Breast epithelium (tissue), 3 donors: ENCODE data around the gene HOXB2.

Experiments used
- CTCF ChIP-seq, 3 donors: fragments of 450-650 bp; IDR thresholded peaks; one replicate each; pipeline ENCODE4 v1.5.1; 2016 to 2017; ENCODE audit warnings: antibody characterized with exemption in 3 of 3, mild to moderate bottlenecking in 3 of 3, moderate library complexity in 3 of 3
- POLR2A ChIP-seq: fragments of 450-650 bp; IDR thresholded peaks from one replicate; pipeline ENCODE4 v1.6.1; 2016; ENCODE audit warnings: antibody characterized with exemption, mild to moderate bottlenecking, moderate library complexity

GRCh38 chr17:48537316-48537715 is 7.6 kb downstream of the HOXB2 start:
- TF ChIP-seq CTCF (IDR thresholded peaks at IDR 0.05) (no peak), POLR2A (no peak)
